Osteocyte (in vitro differentiated cells): ENCODE results near the gene CAB39. TPM values are rescaled to one million over a fixed set of nuclear protein-coding genes. Genes with fewer than 3 reads are reported as not detected.
A peak's percentile ranks its signal among the peaks of the same experiment; 100 is the strongest.

Experiments used
- DNase-seq: peaks from one replicate; pipeline ENCODE4 v3.0.0; 2021; ENCODE audit warnings: mixed read lengths; ENCODE audit not compliant: unreplicated experiment; ENCODE audit errors: extremely low spot score
- H3K27ac Mint-ChIP-seq: one replicate; pipeline ENCODE4 v1.8.0; 2021; ENCODE audit warnings: mild to moderate bottlenecking, mixed read lengths; ENCODE audit not compliant: unreplicated experiment
- H3K27me3 Mint-ChIP-seq: one replicate; pipeline ENCODE4 v1.8.0; 2021; ENCODE audit warnings: mixed read lengths; ENCODE audit not compliant: unreplicated experiment
- H3K36me3 Mint-ChIP-seq: one replicate; pipeline ENCODE4 v1.8.0; 2021; ENCODE audit warnings: mixed read lengths; ENCODE audit not compliant: unreplicated experiment
- H3K4me1 Mint-ChIP-seq: one replicate; pipeline ENCODE4 v1.8.0; 2021; ENCODE audit warnings: mixed read lengths; ENCODE audit not compliant: unreplicated experiment
- H3K4me3 Mint-ChIP-seq: one replicate; pipeline ENCODE4 v1.8.0; 2021; ENCODE audit warnings: mild to moderate bottlenecking, moderate library complexity, mixed read lengths; ENCODE audit not compliant: unreplicated experiment
- H3K9me3 Mint-ChIP-seq: one replicate; pipeline ENCODE4 v1.8.0; 2021; ENCODE audit warnings: mixed read lengths; ENCODE audit not compliant: unreplicated experiment
- total RNA-seq: library from RNA; stranded (reverse); gene quantifications from 2 replicates; pipeline ENCODE4 v1.2.1, GENCODE V29; 2021
- TF ChIP-seq, protein P1 (sequence below): fragments of 200-600 bp; sonication (generic); IDR thresholded peaks from 2 replicates; pipeline ENCODE4 v1.5.0; 2021; ENCODE audit warnings: antibody characterized with exemption, mild to moderate bottlenecking, moderate library complexity

Gene CAB39
- total RNA-seq, 1 donor from 2014 or later: 40.8 TPM

DNA sequence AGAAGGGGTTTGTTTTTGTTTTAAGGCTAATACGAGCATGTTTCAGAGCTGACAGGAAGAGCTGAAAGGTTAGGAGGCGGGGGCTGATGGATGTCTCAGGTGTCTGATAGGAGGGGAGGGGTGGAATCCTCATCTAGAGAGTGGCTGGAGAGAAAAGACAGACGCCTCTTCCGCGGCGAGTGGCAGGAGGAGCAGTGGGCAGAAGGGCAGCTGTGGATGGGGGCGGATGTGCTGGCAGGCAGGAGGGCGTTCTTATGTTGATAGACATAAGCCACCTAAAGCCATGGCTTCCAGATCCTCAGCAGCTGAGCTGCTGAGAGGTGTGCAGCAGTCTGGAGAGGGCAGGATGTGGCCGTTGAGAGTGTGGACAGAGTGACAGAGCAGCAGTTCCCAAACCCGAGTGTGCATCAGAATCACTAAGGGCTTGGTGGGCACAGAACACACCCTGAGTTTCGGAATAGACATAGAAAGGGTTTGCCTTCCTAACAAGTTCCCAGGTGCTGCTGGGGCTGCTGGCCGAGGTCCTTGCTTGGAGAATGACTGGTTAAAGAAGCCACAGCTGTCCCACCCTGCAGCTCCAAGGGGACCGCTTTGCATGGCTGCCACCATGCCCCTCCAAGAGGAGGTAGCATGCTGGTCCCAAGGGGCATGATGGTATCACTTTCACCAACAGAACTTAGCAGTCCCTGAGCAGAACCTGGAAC is 149.1 kb downstream of the CAB39 start:
- TF ChIP-seq, protein P1, sequence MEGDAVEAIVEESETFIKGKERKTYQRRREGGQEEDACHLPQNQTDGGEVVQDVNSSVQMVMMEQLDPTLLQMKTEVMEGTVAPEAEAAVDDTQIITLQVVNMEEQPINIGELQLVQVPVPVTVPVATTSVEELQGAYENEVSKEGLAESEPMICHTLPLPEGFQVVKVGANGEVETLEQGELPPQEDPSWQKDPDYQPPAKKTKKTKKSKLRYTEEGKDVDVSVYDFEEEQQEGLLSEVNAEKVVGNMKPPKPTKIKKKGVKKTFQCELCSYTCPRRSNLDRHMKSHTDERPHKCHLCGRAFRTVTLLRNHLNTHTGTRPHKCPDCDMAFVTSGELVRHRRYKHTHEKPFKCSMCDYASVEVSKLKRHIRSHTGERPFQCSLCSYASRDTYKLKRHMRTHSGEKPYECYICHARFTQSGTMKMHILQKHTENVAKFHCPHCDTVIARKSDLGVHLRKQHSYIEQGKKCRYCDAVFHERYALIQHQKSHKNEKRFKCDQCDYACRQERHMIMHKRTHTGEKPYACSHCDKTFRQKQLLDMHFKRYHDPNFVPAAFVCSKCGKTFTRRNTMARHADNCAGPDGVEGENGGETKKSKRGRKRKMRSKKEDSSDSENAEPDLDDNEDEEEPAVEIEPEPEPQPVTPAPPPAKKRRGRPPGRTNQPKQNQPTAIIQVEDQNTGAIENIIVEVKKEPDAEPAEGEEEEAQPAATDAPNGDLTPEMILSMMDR: no peak
- no peaks in the 10 kb centered on the region for H3K36me3 Mint-ChIP-seq
- H3K27ac Mint-ChIP-seq: no peak overlapping the region
- DNase-seq: peak; percentile 72
- H3K27me3 Mint-ChIP-seq: peaks cover 60% of the 10 kb centered on the region
- H3K9me3 Mint-ChIP-seq: no peaks in the 10 kb centered on the region
- no peak overlapping the region for H3K4me3 Mint-ChIP-seq
- peaks cover 13% of the 10 kb centered on the region for H3K4me1 Mint-ChIP-seq

DNA sequence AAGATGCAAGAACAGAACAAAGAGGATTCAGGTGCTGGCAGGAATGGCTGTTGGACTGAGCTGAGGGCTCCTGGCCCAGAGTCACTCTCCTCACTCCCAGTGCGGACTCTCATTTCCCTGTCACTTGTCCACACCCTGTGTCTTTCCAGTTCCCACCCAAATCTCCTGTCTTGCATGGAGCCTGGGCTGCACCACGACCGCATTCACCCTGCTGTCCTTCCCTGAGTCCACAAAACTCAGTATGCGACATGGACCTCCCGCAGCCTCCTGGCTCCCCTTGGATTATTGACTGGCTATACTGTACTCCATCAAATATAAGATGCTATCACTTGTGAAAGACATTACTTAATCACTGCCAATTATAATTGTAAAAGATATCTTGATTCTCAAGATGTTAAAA is 149.7 kb downstream of the CAB39 start:
- TF ChIP-seq, protein P1: no peak
- Mint-ChIP-seq H3K4me1 (peaks cover 18% of the 10 kb centered on the region), H3K4me3 (no peak overlapping the region), H3K9me3 (no peaks in the 10 kb centered on the region), H3K36me3 (no peaks in the 10 kb centered on the region), H3K27me3 (peaks cover 54% of the 10 kb centered on the region), H3K27ac (no peak overlapping the region)
- peak; percentile 57 for DNase-seq

GRCh38 chr2:230863031-230863430 is 150.4 kb downstream of the CAB39 start:
- no peaks in the 10 kb centered on the region for H3K36me3 Mint-ChIP-seq

DNA sequence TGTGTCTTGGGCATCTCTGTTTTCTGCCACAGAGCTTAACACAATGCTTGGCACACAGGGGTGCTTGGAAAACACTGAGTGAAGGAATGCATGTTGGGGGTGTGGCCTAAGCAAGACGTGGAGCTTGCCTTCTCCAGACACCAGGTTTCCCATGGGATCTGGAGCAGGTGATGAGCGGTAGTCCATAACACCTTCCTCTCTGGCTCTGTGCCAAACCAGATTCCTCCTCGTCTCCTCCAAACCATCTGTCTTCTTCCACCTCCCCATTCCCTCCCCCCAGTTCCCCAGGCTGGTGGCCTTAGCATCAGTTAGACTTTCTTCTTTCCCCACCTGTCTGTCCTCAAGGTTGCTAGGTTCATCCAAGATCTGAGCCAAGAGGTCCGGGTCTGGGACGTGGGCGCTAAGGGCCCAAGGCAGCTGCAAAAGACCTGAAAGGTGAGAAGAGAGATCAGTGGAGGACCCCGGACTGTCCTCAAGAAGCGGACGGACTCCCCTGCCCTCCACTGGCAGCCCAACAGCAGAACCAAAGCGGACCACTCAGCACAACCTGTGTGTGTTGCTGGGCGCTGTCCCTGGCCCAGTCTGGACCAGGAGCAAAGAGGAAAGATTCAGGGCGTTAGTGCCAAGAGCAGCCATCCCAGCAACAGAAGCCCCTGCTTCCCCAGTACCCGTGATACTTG is 150.9 kb downstream of the CAB39 start:
- peak; percentile 56 for DNase-seq
- Mint-ChIP-seq H3K4me1 (peaks cover 30% of the 10 kb centered on the region), H3K27ac (no peak overlapping the region), H3K9me3 (no peaks in the 10 kb centered on the region), H3K4me3 (peak overlapping the region; percentile 84), H3K36me3 (no peaks in the 10 kb centered on the region), H3K27me3 (peaks cover 41% of the 10 kb centered on the region)
- TF ChIP-seq, protein P1: no peak

More at GRCh38 chr2:230863031-230863430, 150.4 kb downstream of the CAB39 start:
- Mint-ChIP-seq H3K27ac (no peak overlapping the region), H3K27me3 (peaks cover 47% of the 10 kb centered on the region), H3K4me1 (peaks cover 24% of the 10 kb centered on the region), H3K4me3 (no peak overlapping the region), H3K9me3 (no peaks in the 10 kb centered on the region)
- DNase-seq: peak; percentile 51
- TF ChIP-seq, protein P1: no peak

DNA sequence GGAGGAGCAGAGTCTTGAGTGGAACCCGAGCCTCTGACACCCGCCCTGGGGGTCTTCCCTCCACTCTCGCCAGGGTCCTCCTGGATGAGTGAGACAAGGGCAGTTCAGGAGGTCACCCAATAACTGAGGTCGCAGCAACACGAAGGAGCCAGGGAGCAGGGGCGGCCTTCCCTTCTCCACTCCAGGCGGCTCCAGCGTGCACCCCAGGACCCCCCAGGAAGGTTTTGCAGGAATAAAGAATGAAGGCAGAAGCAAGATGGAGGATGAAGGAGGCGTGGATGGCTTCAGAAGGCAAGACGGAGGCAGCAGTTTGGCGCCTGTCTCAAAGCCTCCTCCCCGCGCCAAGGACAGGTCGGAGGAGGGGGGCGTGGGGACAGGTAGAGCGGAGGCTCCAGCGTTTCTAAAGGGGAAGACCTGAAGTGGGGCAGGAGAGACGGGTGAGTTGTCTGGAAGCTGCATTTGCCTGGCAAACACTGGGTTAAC is 151.5 kb downstream of the CAB39 start:
- H3K4me1 Mint-ChIP-seq: peaks cover 36% of the 10 kb centered on the region
- peak overlapping the region; percentile 32 for H3K27ac Mint-ChIP-seq
- peaks cover 36% of the 10 kb centered on the region for H3K27me3 Mint-ChIP-seq
- H3K4me3 Mint-ChIP-seq: peak overlapping the region; percentile 84
- peak; percentile 81 for DNase-seq
- TF ChIP-seq, protein P1: no peak
- H3K36me3 Mint-ChIP-seq: no peaks in the 10 kb centered on the region
- no peaks in the 10 kb centered on the region for H3K9me3 Mint-ChIP-seq
